VCaP (cell line): ENCODE data around the gene DNM1.
A peak's percentile ranks its signal among the peaks of the same experiment; 100 is the strongest.

Experiments
- H3K27ac ChIP-seq: fragments of 450-650 bp; 2 replicates; pipeline ENCODE4 v1.5.1; 2017
- TF ChIP-seq, protein P1 (sequence below): fragments of 450-650 bp; conservative IDR thresholded peaks from 2 replicates; pipeline ENCODE4 v1.5.1; 2017; ENCODE audit warnings: mild to moderate bottlenecking, moderate library complexity

DNM1 gene

DNA sequence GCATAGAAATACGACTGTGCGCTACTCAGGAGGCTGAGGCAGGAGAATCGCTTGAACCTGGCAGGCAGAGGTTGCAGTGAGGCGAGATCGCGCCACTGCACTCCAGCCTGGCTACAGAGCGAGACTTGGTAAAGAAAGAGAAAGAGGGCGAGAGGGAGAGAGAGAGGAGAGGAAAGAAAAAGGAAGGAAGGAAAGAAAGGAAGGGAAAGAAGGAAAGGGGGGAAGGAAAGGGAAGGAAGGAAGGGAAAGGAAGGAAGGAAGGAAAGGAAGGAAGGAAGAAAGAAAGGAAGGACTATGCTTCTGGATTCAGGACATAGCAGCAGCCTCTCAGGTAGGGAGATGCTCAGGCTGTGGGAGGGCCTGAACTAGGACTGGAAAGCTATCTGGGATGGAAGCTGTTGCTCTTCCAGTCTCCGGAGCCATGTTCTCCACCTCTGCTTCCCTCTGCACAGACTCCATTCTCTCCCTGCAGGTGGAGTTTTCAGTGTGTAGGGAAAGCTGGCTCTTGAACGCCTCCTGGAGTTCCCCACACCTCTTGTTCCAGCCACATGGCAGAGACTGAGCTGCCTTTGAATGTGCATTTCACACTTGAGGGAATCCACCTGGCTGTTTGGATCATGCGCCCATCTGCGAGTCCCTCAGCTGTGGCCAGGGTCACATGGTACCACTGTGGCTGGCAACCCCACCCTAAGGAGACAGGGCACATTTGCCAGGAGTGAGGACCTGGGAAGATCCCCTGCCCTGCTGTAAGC, 82.0 kb downstream of the DNM1 start:
- H3K27ac ChIP-seq: no peak overlapping the region
- TF ChIP-seq, protein P1, sequence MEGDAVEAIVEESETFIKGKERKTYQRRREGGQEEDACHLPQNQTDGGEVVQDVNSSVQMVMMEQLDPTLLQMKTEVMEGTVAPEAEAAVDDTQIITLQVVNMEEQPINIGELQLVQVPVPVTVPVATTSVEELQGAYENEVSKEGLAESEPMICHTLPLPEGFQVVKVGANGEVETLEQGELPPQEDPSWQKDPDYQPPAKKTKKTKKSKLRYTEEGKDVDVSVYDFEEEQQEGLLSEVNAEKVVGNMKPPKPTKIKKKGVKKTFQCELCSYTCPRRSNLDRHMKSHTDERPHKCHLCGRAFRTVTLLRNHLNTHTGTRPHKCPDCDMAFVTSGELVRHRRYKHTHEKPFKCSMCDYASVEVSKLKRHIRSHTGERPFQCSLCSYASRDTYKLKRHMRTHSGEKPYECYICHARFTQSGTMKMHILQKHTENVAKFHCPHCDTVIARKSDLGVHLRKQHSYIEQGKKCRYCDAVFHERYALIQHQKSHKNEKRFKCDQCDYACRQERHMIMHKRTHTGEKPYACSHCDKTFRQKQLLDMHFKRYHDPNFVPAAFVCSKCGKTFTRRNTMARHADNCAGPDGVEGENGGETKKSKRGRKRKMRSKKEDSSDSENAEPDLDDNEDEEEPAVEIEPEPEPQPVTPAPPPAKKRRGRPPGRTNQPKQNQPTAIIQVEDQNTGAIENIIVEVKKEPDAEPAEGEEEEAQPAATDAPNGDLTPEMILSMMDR: no peak

DNA sequence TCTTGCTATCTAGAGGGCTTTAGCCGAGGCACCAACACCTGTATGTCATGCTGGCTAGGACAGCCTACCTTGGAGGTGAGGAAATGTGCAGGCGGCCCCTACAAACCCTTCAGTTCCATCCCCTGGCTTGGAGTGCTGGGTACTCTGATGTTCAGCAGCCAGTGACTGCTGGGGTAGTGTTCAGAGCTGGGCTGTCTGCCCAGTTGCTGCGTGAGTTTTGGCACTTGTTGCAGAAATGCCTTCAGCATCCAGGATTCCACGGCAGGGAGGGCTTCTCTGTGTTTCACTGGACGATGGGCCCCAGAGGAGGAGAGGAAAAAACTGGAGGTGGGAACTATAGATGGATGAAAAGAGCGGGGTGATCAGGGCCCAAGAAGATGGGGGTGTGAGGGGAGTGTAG, 83.3 kb downstream of the DNM1 start:
- TF ChIP-seq, protein P1: no peak
- H3K27ac ChIP-seq: no peak overlapping the region

DNA sequence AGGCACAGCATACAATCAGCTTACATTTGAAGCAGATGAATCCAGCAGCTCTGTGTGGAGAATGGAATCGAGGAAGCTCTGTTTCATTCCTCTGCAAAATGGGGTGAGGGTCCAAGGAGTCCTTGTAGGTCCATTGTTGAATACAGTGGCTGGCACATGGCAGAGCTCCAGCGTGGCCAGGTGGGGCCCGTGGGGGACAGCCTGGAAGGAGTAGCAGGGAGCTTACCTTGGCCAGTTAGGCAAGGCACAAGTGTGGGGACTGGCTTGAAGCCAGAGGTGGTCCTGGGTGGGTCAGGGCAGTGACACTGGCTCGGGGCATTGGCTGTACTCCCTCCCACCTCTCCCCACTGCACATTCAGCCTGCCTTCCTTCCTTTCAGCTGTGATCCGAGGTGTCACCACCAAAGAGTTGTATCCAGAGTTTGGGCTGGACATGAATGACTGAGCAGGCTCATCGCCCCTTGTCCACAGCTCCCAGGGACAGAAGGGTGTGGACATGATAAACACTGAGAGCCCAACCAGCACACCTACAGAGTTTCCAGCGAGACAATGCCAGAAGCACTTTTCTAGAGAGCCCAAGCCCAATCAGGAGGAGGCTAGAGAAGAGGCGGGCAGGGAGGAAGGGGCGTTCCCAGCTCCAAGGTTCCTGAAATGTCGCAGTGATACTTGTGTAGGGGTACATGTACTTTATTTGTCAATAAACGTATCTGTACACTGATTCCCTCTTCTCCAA, 85.3 kb downstream of the DNM1 start:
- TF ChIP-seq, protein P1: no peak
- H3K27ac ChIP-seq: no peak overlapping the region

DNA sequence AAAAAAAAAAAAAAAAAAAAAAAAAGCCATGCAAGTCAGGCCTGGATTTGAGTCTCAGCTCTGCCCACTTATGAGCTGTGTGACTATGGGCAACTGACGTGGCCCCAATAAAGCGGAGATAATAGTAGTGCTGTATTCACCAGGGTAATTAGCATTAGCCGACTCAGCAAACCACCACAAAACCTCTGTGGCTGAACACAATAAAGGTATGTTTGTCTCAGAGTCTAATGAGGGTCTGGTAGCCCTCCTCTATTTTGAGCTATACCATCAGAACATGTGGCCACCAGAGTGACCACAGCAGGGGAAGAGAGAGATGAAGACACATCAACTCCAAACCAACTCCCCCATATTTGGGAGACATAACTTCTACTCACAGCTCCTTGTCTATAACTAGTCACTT, 88.8 kb downstream of the DNM1 start:
- TF ChIP-seq, protein P1: no peak
- H3K27ac ChIP-seq: no peak overlapping the region

DNA sequence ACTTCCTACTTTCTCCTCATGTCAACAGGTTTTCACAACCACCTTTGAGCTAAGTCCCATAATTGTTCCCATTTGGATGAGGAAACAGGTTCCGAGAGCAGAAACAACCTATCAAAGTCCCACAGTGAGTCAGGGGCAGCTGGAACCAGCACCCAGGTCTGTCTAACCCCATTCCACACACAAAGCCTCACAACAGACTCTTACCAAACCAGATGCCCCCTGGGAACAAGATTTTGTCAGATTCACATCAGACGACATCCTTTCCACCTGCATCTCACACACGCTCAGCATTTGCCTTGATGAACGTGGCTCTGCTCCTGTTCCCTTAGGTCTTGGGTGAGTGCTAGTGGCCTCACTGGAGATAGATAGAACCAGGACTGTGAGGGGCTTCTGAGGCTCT, 89.9 kb downstream of the DNM1 start:
- TF ChIP-seq, protein P1: no peak
- H3K27ac ChIP-seq: peak overlapping the region; percentile 98; the same call in 1 of the 2 replicates

DNA sequence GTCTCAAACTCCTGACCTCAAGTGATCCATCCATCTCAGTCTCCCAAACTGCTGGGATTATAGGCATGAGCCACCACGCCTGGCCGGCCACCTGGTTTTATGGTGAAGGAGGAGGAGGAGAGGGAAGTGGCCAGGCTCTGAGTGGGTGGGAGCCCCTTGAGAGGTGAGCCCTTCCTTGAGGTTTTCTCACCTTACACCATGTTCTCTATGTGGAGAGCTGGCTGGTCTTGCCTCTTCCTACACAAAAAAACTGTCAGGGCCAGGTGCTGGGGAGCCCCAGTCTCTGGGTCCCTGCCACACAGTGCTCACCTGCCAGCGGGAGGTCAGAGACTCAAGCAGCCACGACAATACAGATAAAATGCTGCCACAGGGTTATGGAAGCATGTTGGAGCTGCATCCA, 91.0 kb downstream of the DNM1 start:
- TF ChIP-seq, protein P1: no peak
- H3K27ac ChIP-seq: peak overlapping the region; percentile 98

GRCh38 chr9:128296340-128297220, 93.4 kb downstream of the DNM1 start:
- TF ChIP-seq, protein P1: no peak
- H3K27ac ChIP-seq: peak overlapping the region; percentile 98
